GM21367 (cell line): ENCODE results near the gene TRIM38.
"Not testable (repeated sequence)": the region's sequence is repeated elsewhere in the genome, so short reads cannot be mapped to it uniquely, and the experiment has no call there.

Experiments
- ATAC-seq: cut with Tn5 transposase; IDR thresholded peaks from one replicate; pipeline ENCODE4 v1.9.1; 2021; ENCODE audit not compliant: unreplicated experiment

Gene TRIM38

GRCh38 chr6:26000366-26001144 lies 38.0 kb downstream of the TRIM38 start:
- no peak for ATAC-seq

- ATAC-seq, result no peak
These were observed 40.6 kb downstream of the TRIM38 start for GRCh38 chr6:26003102-26003694.

- no peak for ATAC-seq
These were observed 43.7 kb downstream of the TRIM38 start for GRCh38 chr6:26006086-26006939.

GRCh38 chr6:26006940-26007305 lies 44.3 kb downstream of the TRIM38 start:
- ATAC-seq, result not testable (repeated sequence)

GRCh38 chr6:26008470-26008869 lies 45.9 kb downstream of the TRIM38 start:
- ATAC-seq, result no peak

- ATAC-seq, result no peak
These were observed 47.2 kb downstream of the TRIM38 start for GRCh38 chr6:26009817-26010216.

GRCh38 chr6:26012061-26012460 lies 49.5 kb downstream of the TRIM38 start:
- ATAC-seq, result no peak

GRCh38 chr6:26014386-26014785 lies 51.8 kb downstream of the TRIM38 start:
- ATAC-seq, result not testable (repeated sequence)

- ATAC-seq, result no peak
These were observed 53.8 kb downstream of the TRIM38 start for GRCh38 chr6:26016245-26016962.

- no peak for ATAC-seq
These were observed 54.5 kb downstream of the TRIM38 start for GRCh38 chr6:26016963-26017631.

- no peak for ATAC-seq
These were observed 55.0 kb downstream of the TRIM38 start for GRCh38 chr6:26017632-26017966.

GRCh38 chr6:26019261-26019830 lies 56.7 kb downstream of the TRIM38 start:
- ATAC-seq, result no peak

GRCh38 chr6:26019967-26020328 lies 57.3 kb downstream of the TRIM38 start:
- ATAC-seq, result no peak

- ATAC-seq, result peak; percentile 48
These were observed 57.9 kb downstream of the TRIM38 start for GRCh38 chr6:26020329-26021000.

GRCh38 chr6:26021001-26021349 lies 58.4 kb downstream of the TRIM38 start:
- peak; percentile 10 for ATAC-seq

- peak; percentile 41 for ATAC-seq
These were observed 58.9 kb downstream of the TRIM38 start for GRCh38 chr6:26021350-26022131.

- ATAC-seq, result no peak
These were observed 59.5 kb downstream of the TRIM38 start for GRCh38 chr6:26022132-26022472.

GRCh38 chr6:26022737-26023136 lies 60.1 kb downstream of the TRIM38 start:
- ATAC-seq, result no peak

- no peak for ATAC-seq
These were observed 62.0 kb downstream of the TRIM38 start for GRCh38 chr6:26024651-26025046.
